H1 (cell line): Measurements from ENCODE around the gene ARHGEF10L. TPM values are rescaled to one million over a fixed set of nuclear protein-coding genes. Genes with fewer than 3 reads are reported as not detected.

Experiments
- CTCF ChIA-PET: fragments of 300-600 bp; sonication (Branson Sonifier 250); formaldehyde crosslinking; loops from one replicate; lab custom pipeline; 2021; ENCODE audit not compliant: partially characterized antibody; lab: Charles Lee
- POLR2A ChIA-PET: fragments of 300-600 bp; sonication (Branson Sonifier 250); formaldehyde crosslinking; loops from one replicate; lab custom pipeline; 2021; ENCODE audit warnings: inconsistent platforms; ENCODE audit not compliant: partially characterized antibody; lab: Charles Lee
- DNase-seq, 2 experiments: peaks; one replicate each; pipeline versions ENCODE4 v3.0.0 to v3.0.0-alpha.2; 2010 to 2022; ENCODE audit warnings: low spot score in 2 of 2, low read depth in 1 of 2, mixed read lengths in 1 of 2
- FAIRE-seq: peaks from 2 replicates; lab custom pipeline; 2011; peaks lifted over from hg19 to GRCh38; lab: Jason Lieb, UNC
- H2AFZ ChIP-seq: 2 replicates; pipeline ENCODE4 v1.8.1; 2012; ENCODE audit warnings: low read length, inconsistent platforms
- H2AK5ac ChIP-seq: 2 replicates; pipeline ENCODE4 v1.6.1; 2013; ENCODE audit warnings: low read depth, low read length
- H2BK120ac ChIP-seq: replicated peaks from 2 replicates; pipeline ENCODE3; 2013; ENCODE audit warnings: low read depth, low read length, inconsistent platforms
- H2BK12ac ChIP-seq: 2 replicates; pipeline ENCODE4 v1.6.1; 2013; ENCODE audit warnings: low read depth, low read length
- H2BK15ac ChIP-seq: 2 replicates; pipeline ENCODE4 v1.6.1; 2013; ENCODE audit warnings: low read length
- H2BK20ac ChIP-seq: 2 replicates; pipeline ENCODE4 v1.6.1; 2013; ENCODE audit warnings: low read length
- H2BK5ac ChIP-seq: 2 replicates; pipeline ENCODE4 v1.6.1; 2013; ENCODE audit warnings: low read depth, low read length
- H3K14ac ChIP-seq: 2 replicates; pipeline ENCODE4 v1.6.1; 2013; ENCODE audit warnings: inconsistent platforms; ENCODE audit not compliant: insufficient read length
- H3K18ac ChIP-seq: 2 replicates; pipeline ENCODE4 v1.6.1; 2013; ENCODE audit warnings: low read length; ENCODE audit errors: extremely low read depth
- H3K23ac ChIP-seq: 2 replicates; pipeline ENCODE4 v1.6.1; 2013; ENCODE audit warnings: inconsistent platforms; ENCODE audit not compliant: insufficient read length
- H3K23me2 ChIP-seq: 2 replicates; pipeline ENCODE4 v1.6.1; 2013; ENCODE audit warnings: low read depth, low read length
- H3K27ac ChIP-seq: 2 replicates; pipeline ENCODE4 v1.6.1; 2011; ENCODE audit warnings: low read depth, low read length, inconsistent platforms
- H3K27me3 ChIP-seq, 4 experiments: replicated peaks in 1 of 4; 1 replicate in 1 of 4; 2 replicates in 3 of 4; pipeline versions ENCODE4 v1.6.1 to v1.8.1; 2011 to 2013; ENCODE audit warnings: low read length in 3 of 4, mild to moderate bottlenecking in 3 of 4, inconsistent platforms in 2 of 4, mixed read lengths in 2 of 4, moderate library complexity in 1 of 4; ENCODE audit not compliant: control insufficient read depth in 3 of 4, insufficient read depth in 3 of 4; ENCODE audit errors: extremely low read depth in 1 of 4
- H3K36me3 ChIP-seq, 4 experiments: 2 replicates each; pipeline versions ENCODE4 v1.6.1 to v1.8.1; 2011 to 2013; ENCODE audit warnings: mild to moderate bottlenecking in 4 of 4, low read length in 3 of 4, moderate library complexity in 2 of 4, control low read depth in 1 of 4, inconsistent platforms in 1 of 4; ENCODE audit not compliant: insufficient read depth in 4 of 4, control insufficient read depth in 2 of 4
- H3K4ac ChIP-seq: replicated peaks from 2 replicates; pipeline ENCODE3; 2013; ENCODE audit warnings: low read length, low read depth, mixed read lengths, inconsistent platforms; ENCODE audit not compliant: insufficient read length
- H3K4me1 ChIP-seq, 4 experiments: replicated peaks in 1 of 4; 1 replicate in 1 of 4; 2 replicates in 3 of 4; pipeline versions ENCODE4 v1.6.1 to v1.8.1; 2011 to 2013; ENCODE audit warnings: low read length in 3 of 4, inconsistent platforms in 2 of 4, mixed read lengths in 1 of 4; ENCODE audit not compliant: insufficient read depth in 4 of 4, control insufficient read depth in 3 of 4
- H3K4me2 ChIP-seq, 2 experiments: 2 replicates each; pipeline versions ENCODE4 v1.6.1 to v1.8.1; 2011 to 2013; ENCODE audit warnings: low read depth in 2 of 2, low read length in 2 of 2, control low read depth in 1 of 2, inconsistent platforms in 1 of 2, mild to moderate bottlenecking in 1 of 2; ENCODE audit not compliant: insufficient read depth in 1 of 2
- H3K4me3 ChIP-seq, 4 experiments: fragments of 200-600, 300-600 bp in 1 of 4; sonication (generic), shearing (Covaris generic), sonication (Bioruptor Twin) in 1 of 4; 2 replicates each; pipeline versions ENCODE4 v1.5.1 to v1.8.1; 2011 to 2016; ENCODE audit warnings: low read length in 4 of 4, low read depth in 3 of 4, control low read depth in 2 of 4, inconsistent platforms in 2 of 4, mild to moderate bottlenecking in 2 of 4, mixed read lengths in 1 of 4, moderate library complexity in 1 of 4; ENCODE audit not compliant: insufficient read depth in 2 of 4; ENCODE audit errors: extremely low read depth in 1 of 4
- H3K56ac ChIP-seq: replicated peaks from 2 replicates; pipeline ENCODE3; 2013; ENCODE audit warnings: low read depth, mild to moderate bottlenecking, mixed read lengths, low read length, inconsistent platforms; ENCODE audit not compliant: insufficient read length
- H3K79me1 ChIP-seq: 2 replicates; pipeline ENCODE4 v1.6.1; 2013; ENCODE audit warnings: low read depth, low read length, control low read depth
- H3K79me2 ChIP-seq, 2 experiments: 2 replicates each; pipeline versions ENCODE4 v1.6.1 to v1.8.1; 2012 to 2013; ENCODE audit warnings: low read length in 2 of 2, mild to moderate bottlenecking in 2 of 2, inconsistent platforms in 1 of 2; ENCODE audit not compliant: insufficient read depth in 2 of 2, control insufficient read depth in 1 of 2
- H3K9ac ChIP-seq, 4 experiments: replicated peaks in 1 of 4; 1 replicate in 1 of 4; 2 replicates in 3 of 4; pipeline versions ENCODE4 v1.6.1 to v1.8.1; 2011 to 2013; ENCODE audit warnings: low read depth in 3 of 4, low read length in 3 of 4, control low read depth in 2 of 4, mild to moderate bottlenecking in 2 of 4, moderate library complexity in 2 of 4, inconsistent platforms in 1 of 4; ENCODE audit errors: extremely low read depth in 1 of 4
- H3K9me3 ChIP-seq, 2 experiments: 2 replicates each; pipeline versions ENCODE4 v1.6.1 to v1.8.1; 2012 to 2013; ENCODE audit warnings: mild to moderate bottlenecking in 2 of 2, moderate library complexity in 2 of 2, control low read depth in 1 of 2, inconsistent platforms in 1 of 2, low read depth in 1 of 2, low read length in 1 of 2, mixed read lengths in 1 of 2; ENCODE audit not compliant: insufficient read depth in 2 of 2
- H4K20me1 ChIP-seq, 2 experiments: replicated peaks in 1 of 2; 2 replicates each; pipeline versions ENCODE3 to v1.8.1; 2011 to 2013; ENCODE audit warnings: inconsistent platforms in 2 of 2, low read length in 2 of 2, mild to moderate bottlenecking in 1 of 2; ENCODE audit not compliant: insufficient read depth in 2 of 2, control insufficient read depth in 1 of 2
- H4K5ac ChIP-seq: 2 replicates; pipeline ENCODE4 v1.6.1; 2013; ENCODE audit warnings: low read length, low read depth, mixed read lengths, inconsistent platforms; ENCODE audit not compliant: insufficient read length
- H4K8ac ChIP-seq: 2 replicates; pipeline ENCODE4 v1.8.0; 2013; ENCODE audit warnings: mild to moderate bottlenecking, moderate library complexity, low read length, inconsistent platforms; ENCODE audit not compliant: insufficient read depth; ENCODE audit errors: extremely low read depth
- H4K91ac ChIP-seq: replicated peaks from 2 replicates; pipeline ENCODE3; 2013; ENCODE audit warnings: low read length, mixed read lengths, inconsistent platforms; ENCODE audit not compliant: insufficient read length
- CEBPB ChIP-seq: IDR thresholded peaks from 2 replicates; pipeline ENCODE4 v1.6.1; 2012; ENCODE audit warnings: low read depth, low read length
- EGR1 ChIP-seq: IDR thresholded peaks from 2 replicates; pipeline ENCODE4 v1.6.1; 2011; ENCODE audit warnings: low read depth, low read length, borderline replicate concordance
- EZH2 ChIP-seq: fragments of 200-600 bp; sonication (generic); IDR thresholded peaks from 2 replicates; pipeline ENCODE4 v1.7.1; 2012; ENCODE audit warnings: low read depth, mild to moderate bottlenecking, moderate library complexity, low read length, inconsistent platforms; ENCODE audit not compliant: severe bottlenecking
- FOSL1 ChIP-seq: IDR thresholded peaks from 2 replicates; pipeline ENCODE4 v1.6.1; 2011; ENCODE audit warnings: mild to moderate bottlenecking, low read depth, low read length, moderate library complexity; ENCODE audit not compliant: insufficient read depth
- RFX5 ChIP-seq: IDR thresholded peaks from 2 replicates; pipeline ENCODE4 v1.6.1; 2011; ENCODE audit warnings: low read depth, low read length, improper control_type of control experiment, borderline replicate concordance
- ZNF274 ChIP-seq: IDR thresholded peaks from 2 replicates; pipeline ENCODE4 v1.7.0; 2012; ENCODE audit warnings: low read length, borderline replicate concordance; ENCODE audit errors: extremely low read depth
- WGBS, 2 experiments: shearing (Covaris generic) in 1 of 2; methylation state at CpG; one replicate each; pipeline versions ENCODE4 v1.1.6 to v1.1.7; 2013 to 2015; ENCODE audit warnings: low lambda C conversion rate in 2 of 2, mixed read lengths in 2 of 2, inconsistent platforms in 1 of 2, low coverage in 1 of 2, missing lambda C conversion rate in 1 of 2; ENCODE audit not compliant: insufficient replicate concordance in 2 of 2, insufficient coverage in 1 of 2, insufficient read length in 1 of 2; ENCODE audit errors: extremely low coverage in 1 of 2, missing lambda C conversion rate in 1 of 2; 5-methylcytosine and 5-hydroxymethylcytosine counted together
- polyA plus RNA-seq, 7 experiments: library from polyadenylated mRNA; depleted of rRNA in 3 of 7; stranded (reverse) in 5 of 7; unstranded in 2 of 7; fragments of >200 nt in 5 of 7; fragments of 200-250 nt in 2 of 7; gene quantifications; 1 replicate in 5 of 7; 2 replicates in 1 of 7; 4 replicates in 1 of 7; pipeline versions ENCODE4 v1.2.1 to v1.2.3, GENCODE V29; 2011 to 2013; ENCODE audit warnings: missing spikeins in 2 of 7, mixed read lengths in 2 of 7
- total RNA-seq: library from RNA; stranded (reverse); fragmentation: NEBNext Ultra II Directional; extraction: Animal tissue kit (Norgen Biotek cat#: 25700); gene quantifications from 2 replicates; pipeline ENCODE4 v1.2.1, GENCODE V29; 2021

Gene ARHGEF10L
- total and polyA plus RNA-seq, 2 of the 8 experiments (the other 6 are each of a cell fraction or from before 2014, with no cell fraction given) = 33.6 to 39.6 TPM

- no peaks in the 10 kb centered on the region for H3K36me3 ChIP-seq
- H3K9me3 ChIP-seq = peaks cover 4 to 17% of the 10 kb centered on the region in 2 experiments; a peak in 3 of 4 replicates
- no peak overlapping the region for H3K4ac ChIP-seq
- H4K8ac ChIP-seq = 0 out of 2 replicates have a peak overlapping the region, but pooled peaks have one; percentile 14
- no peak overlapping the region for H3K56ac ChIP-seq
- H2AFZ ChIP-seq = no peak overlapping the region
- no peak overlapping the region for H3K18ac ChIP-seq
- H3K27ac ChIP-seq = no peak overlapping the region
- ChIA-PET POLR2A (no interaction called here), CTCF (interaction anchor here (0.7 to 3.3 kb wide), 8 partner anchors 9 to 162 kb away, joined by 3 to 17 read pairs (median 6); no protein-coding TSS in a partner anchor)
- no peak overlapping the region for H2BK5ac ChIP-seq
- H3K23me2 ChIP-seq = no peaks in the 10 kb centered on the region
- no peaks in the 10 kb centered on the region; a peak in 1 of 7 replicates for H3K4me1 ChIP-seq
- no peak overlapping the region for H3K23ac ChIP-seq
- H2BK15ac ChIP-seq = no peak overlapping the region
- no peaks in the 10 kb centered on the region for H3K79me1 ChIP-seq
- TF ChIP-seq CEBPB (no peak), EGR1 (no peak), ZNF274 (no peak), RFX5 (no peak), EZH2 (no peak), FOSL1 (no peak)
- H2BK20ac ChIP-seq = no peak overlapping the region
- no peak overlapping the region for H2BK12ac ChIP-seq
- H2AK5ac ChIP-seq = no peak overlapping the region
- H3K27me3 ChIP-seq = no peaks in the 10 kb centered on the region
- H2BK120ac ChIP-seq = no peak overlapping the region
- H3K14ac ChIP-seq = no peak overlapping the region
- no peak for DNase-seq
- 88% methylated on average over 5 of the region's 5 CpGs; no CpG with 5 or more reads in 1 of the 2 experiments for WGBS, 2 experiments
- H3K4me3 ChIP-seq = no peak overlapping the region
- peak overlapping the region; percentile 19 for H4K91ac ChIP-seq
- no peak for FAIRE-seq
- H3K4me2 ChIP-seq = no peak overlapping the region
- no peak overlapping the region for H4K5ac ChIP-seq
- no peaks in the 10 kb centered on the region for H3K79me2 ChIP-seq
- no peaks in the 10 kb centered on the region for H4K20me1 ChIP-seq
- H3K9ac ChIP-seq = no peak overlapping the region
Observed at GRCh38 chr1:17713993-17714392, 174.5 kb downstream of the ARHGEF10L start.
